ENCODE results near the gene CEMIP2. TPM values are rescaled to one million over a fixed set of nuclear protein-coding genes. Genes with fewer than 3 reads are reported as not detected.
A peak's percentile ranks its signal among the peaks of the same experiment; 100 is the strongest.

CEMIP2 gene
- total RNA-seq, 3 donors from 2014 or later (not counting 1 experiment from before 2014, with no cell fraction given) = 204 to 326 (median 230) TPM

DNA sequence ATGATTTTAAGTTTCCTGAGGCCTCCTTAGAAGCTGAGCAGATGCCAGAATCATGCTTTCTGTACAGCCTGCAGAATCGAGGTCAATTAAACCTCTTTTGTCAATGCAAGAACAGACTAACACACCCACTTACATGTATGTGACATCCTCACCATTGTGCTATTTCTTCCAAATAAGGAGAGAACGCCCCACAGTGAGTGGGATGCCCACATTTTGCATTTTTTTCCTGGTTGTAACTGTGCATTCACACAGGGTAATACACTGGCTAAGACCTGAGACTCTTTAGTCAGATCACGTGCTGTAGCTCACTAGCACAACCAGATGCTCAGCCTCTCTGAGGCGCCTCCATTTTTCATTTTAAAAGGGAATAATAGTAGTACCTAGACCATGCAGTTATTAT is 4.4 kb upstream of the CEMIP2 start:
- H3K9me3 Mint-ChIP-seq = no peaks in the 10 kb centered on the region
- WGBS (ENCODE audit: insufficient coverage) = 88% methylated on average over 4 of the region's 4 CpGs
- intact Hi-C loops (cut with micrococcal nuclease) = loop anchor here (10.0 kb wide), 1 partner anchor 1358 kb away; the partner anchor contains the start of gene KLF9

DNA sequence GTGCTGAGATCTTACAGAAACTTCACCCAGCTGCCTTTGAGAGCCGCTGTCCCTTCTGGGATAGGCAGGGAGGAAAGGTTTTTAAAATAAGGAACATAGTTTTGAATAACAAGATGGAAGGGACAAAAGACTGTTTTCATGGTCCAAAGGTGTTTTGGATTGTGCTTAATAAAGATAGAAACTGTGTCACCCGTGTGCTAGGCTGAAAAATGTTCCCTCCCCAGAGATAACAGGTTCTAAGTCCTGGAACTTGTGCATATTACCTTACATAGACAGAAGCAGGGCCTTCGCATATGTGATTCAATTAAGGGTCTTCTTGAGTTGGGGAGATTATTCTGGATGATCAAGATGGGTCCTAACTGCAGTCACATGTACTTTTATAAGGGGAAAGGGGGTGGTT is 1.9 kb upstream of the CEMIP2 start:
- H3K36me3 Mint-ChIP-seq = no peaks in the 10 kb centered on the region
- DNase-seq = no peak
- Histone ChIP-seq H3K27ac (ENCODE audit: low read length) (no peak overlapping the region), H3K9me3 (ENCODE audit: control insufficient read depth, insufficient read depth, low read length) (no peaks in the 10 kb centered on the region), H3K4me3 (ENCODE audit: low read length) (no peak overlapping the region), H3K4me1 (ENCODE audit: control insufficient read depth, insufficient read depth, low read length) (peaks cover 42% of the 10 kb centered on the region), H3K27me3 (ENCODE audit: control insufficient read depth, insufficient read depth, low read length) (no peaks in the 10 kb centered on the region), H3K36me3 (ENCODE audit: control insufficient read depth, insufficient read depth, low read length) (no peaks in the 10 kb centered on the region)
- H3K27me3 Mint-ChIP-seq (ENCODE audit: low read depth in 2 of 2) = no peaks in the 10 kb centered on the region
- peak overlapping the region; percentile 92 for H3K4me3 Mint-ChIP-seq
- peak overlapping the region; percentile 88 to 94 for H3K27ac Mint-ChIP-seq
- H3K9me3 Mint-ChIP-seq = no peaks in the 10 kb centered on the region
- no peak for ATAC-seq
- peaks cover 50 to 51% of the 10 kb centered on the region in 2 donors for H3K4me1 Mint-ChIP-seq
- intact Hi-C loops (cut with micrococcal nuclease) = loop anchor here (10.0 kb wide), 1 partner anchor 1355 kb away; the partner anchor contains the start of gene KLF9
- TF ChIP-seq, protein P1, sequence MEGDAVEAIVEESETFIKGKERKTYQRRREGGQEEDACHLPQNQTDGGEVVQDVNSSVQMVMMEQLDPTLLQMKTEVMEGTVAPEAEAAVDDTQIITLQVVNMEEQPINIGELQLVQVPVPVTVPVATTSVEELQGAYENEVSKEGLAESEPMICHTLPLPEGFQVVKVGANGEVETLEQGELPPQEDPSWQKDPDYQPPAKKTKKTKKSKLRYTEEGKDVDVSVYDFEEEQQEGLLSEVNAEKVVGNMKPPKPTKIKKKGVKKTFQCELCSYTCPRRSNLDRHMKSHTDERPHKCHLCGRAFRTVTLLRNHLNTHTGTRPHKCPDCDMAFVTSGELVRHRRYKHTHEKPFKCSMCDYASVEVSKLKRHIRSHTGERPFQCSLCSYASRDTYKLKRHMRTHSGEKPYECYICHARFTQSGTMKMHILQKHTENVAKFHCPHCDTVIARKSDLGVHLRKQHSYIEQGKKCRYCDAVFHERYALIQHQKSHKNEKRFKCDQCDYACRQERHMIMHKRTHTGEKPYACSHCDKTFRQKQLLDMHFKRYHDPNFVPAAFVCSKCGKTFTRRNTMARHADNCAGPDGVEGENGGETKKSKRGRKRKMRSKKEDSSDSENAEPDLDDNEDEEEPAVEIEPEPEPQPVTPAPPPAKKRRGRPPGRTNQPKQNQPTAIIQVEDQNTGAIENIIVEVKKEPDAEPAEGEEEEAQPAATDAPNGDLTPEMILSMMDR (IDR thresholded peaks at IDR 0.05) = no peak
- WGBS (ENCODE audit: insufficient coverage) = 100% methylated on average over 3 of the region's 3 CpGs

More for the DNA sequence above, 4.4 kb upstream of the CEMIP2 start:
- Histone ChIP-seq H3K4me1 (ENCODE audit: control insufficient read depth, insufficient read depth, low read length) (peaks cover 42% of the 10 kb centered on the region), H3K4me3 (ENCODE audit: low read length) (no peak overlapping the region), H3K27ac (ENCODE audit: low read length) (no peak overlapping the region), H3K27me3 (ENCODE audit: control insufficient read depth, insufficient read depth, low read length) (no peaks in the 10 kb centered on the region), H3K9me3 (ENCODE audit: control insufficient read depth, insufficient read depth, low read length) (no peaks in the 10 kb centered on the region), H3K36me3 (ENCODE audit: control insufficient read depth, insufficient read depth, low read length) (no peaks in the 10 kb centered on the region)
- H3K36me3 Mint-ChIP-seq = no peaks in the 10 kb centered on the region
- H3K4me3 Mint-ChIP-seq = no peak overlapping the region
- TF ChIP-seq, protein P1 (IDR thresholded peaks at IDR 0.05) = no peak
- peak overlapping the region in 1 of 2 donors; percentile 81 for H3K27ac Mint-ChIP-seq
- no peaks in the 10 kb centered on the region for H3K27me3 Mint-ChIP-seq (ENCODE audit: low read depth in 2 of 2)
- no peak for DNase-seq
- no peak for ATAC-seq
- peaks cover 26% of the 10 kb centered on the region in 2 donors for H3K4me1 Mint-ChIP-seq

DNA sequence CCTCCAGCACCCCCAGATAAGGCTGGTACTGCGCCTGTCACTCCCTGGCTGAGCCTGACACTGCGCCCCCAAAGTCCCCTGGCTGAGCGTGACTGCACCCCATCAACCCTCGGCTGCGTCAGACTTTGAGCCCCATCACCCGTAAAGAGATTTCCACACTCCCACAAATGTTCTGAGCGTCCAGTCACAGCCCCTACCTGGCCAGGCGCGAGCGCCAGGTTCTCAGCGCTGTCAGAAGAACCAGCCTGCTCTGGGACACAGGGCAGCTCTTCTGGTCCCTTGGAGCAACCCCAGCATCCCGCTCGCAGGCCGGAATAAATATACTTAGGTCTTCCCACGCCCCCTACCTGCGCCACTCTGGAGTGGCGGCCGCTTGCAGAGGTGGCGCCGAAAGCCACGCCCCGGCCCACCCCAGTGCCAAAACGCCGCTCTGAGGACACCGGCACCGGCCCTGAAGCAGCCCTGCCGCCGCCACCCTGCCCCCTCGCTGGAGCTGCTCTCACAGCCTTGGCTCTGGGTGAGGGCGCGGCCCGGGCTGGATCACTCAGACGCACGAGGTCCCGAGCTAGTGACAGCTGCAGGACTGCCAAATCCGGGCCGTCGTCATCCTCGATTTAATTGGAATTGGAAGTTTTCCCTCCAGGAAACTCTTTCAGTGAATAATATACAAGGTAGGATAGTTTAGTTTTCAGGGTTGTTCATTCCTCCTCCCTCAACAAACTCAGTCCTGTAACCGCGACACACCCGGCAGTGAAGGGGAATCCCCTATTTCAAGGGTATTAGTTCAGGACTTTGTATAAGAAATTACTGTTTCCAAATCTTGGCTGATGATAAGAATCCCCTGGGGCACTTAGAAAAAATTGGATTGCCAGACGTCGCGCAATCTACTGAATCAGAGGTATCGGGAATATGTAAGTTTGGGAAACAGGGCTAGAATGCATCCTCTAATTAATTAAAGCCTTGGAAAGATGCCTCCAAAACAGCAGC is 1.2 kb upstream of the CEMIP2 start:
- ATAC-seq (peak; percentile 32 to 54 (median 36)), DNase-seq (peak; percentile 65 to 86)
- peak overlapping the region; percentile 90 for H3K27ac ChIP-seq (ENCODE audit: low read length)
- peaks cover 37% of the 10 kb centered on the region for H3K4me1 ChIP-seq (ENCODE audit: control insufficient read depth, insufficient read depth, low read length)
- H3K9me3 Mint-ChIP-seq = no peaks in the 10 kb centered on the region
- intact Hi-C loops (cut with micrococcal nuclease) = loop anchor here (2.0 to 10.0 kb wide), 4 partner anchors 13 to 1355 kb away; partner anchors contain the start of gene KLF9
- TF ChIP-seq, protein P1 (IDR thresholded peaks at IDR 0.05) = no peak
- H3K36me3 ChIP-seq (ENCODE audit: control insufficient read depth, insufficient read depth, low read length) = no peaks in the 10 kb centered on the region
- H3K4me1 Mint-ChIP-seq = peaks cover 50 to 53% of the 10 kb centered on the region in 2 donors
- H3K9me3 ChIP-seq (ENCODE audit: control insufficient read depth, insufficient read depth, low read length) = no peaks in the 10 kb centered on the region
- WGBS (ENCODE audit: insufficient coverage) = 7% methylated on average over 43 of the region's 46 CpGs
- H3K36me3 Mint-ChIP-seq = no peaks in the 10 kb centered on the region
- H3K27me3 ChIP-seq (ENCODE audit: control insufficient read depth, insufficient read depth, low read length) = no peaks in the 10 kb centered on the region
- peak overlapping the region; percentile 92 for H3K4me3 Mint-ChIP-seq
- no peaks in the 10 kb centered on the region for H3K27me3 Mint-ChIP-seq (ENCODE audit: low read depth in 2 of 2)
- H3K27ac Mint-ChIP-seq = peak overlapping the region; percentile 88 to 94
- peak overlapping the region; percentile 67 for H3K4me3 ChIP-seq (ENCODE audit: low read length)

All from natural killer cell (primary cell).